HG03432 (cell line): ENCODE measurements around the gene RRP1.

ENCODE experiments used
- ATAC-seq: cut with Tn5 transposase; IDR thresholded peaks from one replicate; pipeline ENCODE4 v1.9.1; 2021; ENCODE audit warnings: mild to moderate bottlenecking, moderate library complexity; ENCODE audit not compliant: unreplicated experiment

Gene RRP1

GRCh38 chr21:43758111-43758641, 31.2 kb upstream of the RRP1 start:
- no peak for ATAC-seq

- no peak for ATAC-seq
These were observed 30.6 kb upstream of the RRP1 start for GRCh38 chr21:43758811-43759210.

- no peak for ATAC-seq
These were observed 29.7 kb upstream of the RRP1 start for GRCh38 chr21:43759651-43760050.

GRCh38 chr21:43760391-43760958, 28.9 kb upstream of the RRP1 start:
- ATAC-seq = no peak

GRCh38 chr21:43761886-43762285, 27.5 kb upstream of the RRP1 start:
- ATAC-seq = no peak

- ATAC-seq = no peak
These were observed 26.9 kb upstream of the RRP1 start for GRCh38 chr21:43762303-43763128.

- ATAC-seq = no peak
These were observed 25.4 kb upstream of the RRP1 start for GRCh38 chr21:43763901-43764523.

- no peak for ATAC-seq
These were observed 24.5 kb upstream of the RRP1 start for GRCh38 chr21:43764576-43765495.

GRCh38 chr21:43766734-43767497, 22.5 kb upstream of the RRP1 start:
- no peak for ATAC-seq

GRCh38 chr21:43767498-43767983, 21.8 kb upstream of the RRP1 start:
- ATAC-seq = no peak

- ATAC-seq = no peak
These were observed 21.2 kb upstream of the RRP1 start for GRCh38 chr21:43767984-43768867.

- ATAC-seq = no peak
These were observed 20.6 kb upstream of the RRP1 start for GRCh38 chr21:43768868-43769167.

GRCh38 chr21:43769325-43769958, 19.9 kb upstream of the RRP1 start:
- no peak for ATAC-seq

GRCh38 chr21:43770066-43770655, 19.2 kb upstream of the RRP1 start:
- no peak for ATAC-seq

- ATAC-seq = no peak
These were observed 18.1 kb upstream of the RRP1 start for GRCh38 chr21:43771199-43771675.

GRCh38 chr21:43771698-43772424, 17.5 kb upstream of the RRP1 start:
- no peak for ATAC-seq

GRCh38 chr21:43772425-43772821, 17.0 kb upstream of the RRP1 start:
- ATAC-seq = no peak
